ENCODE data around the gene PTPN9.

PTPN9 gene

GRCh38 chr15:75468913-75469598, 110.1 kb downstream of the PTPN9 start:
- no peak for TF ChIP-seq CTCF (IDR thresholded peaks at IDR 0.05; ENCODE audit: insufficient read depth, low read length, poor library complexity, severe bottlenecking)
- Histone ChIP-seq H3K4me3 (replicated peaks; ENCODE audit: low read depth, low read length) (no peak overlapping the region), H3K27me3 (replicated peaks; ENCODE audit: control insufficient read depth, insufficient read depth, low read length) (no peaks in the 10 kb centered on the region), H3K36me3 (ENCODE audit: control insufficient read depth, insufficient read depth, low read length) (peaks cover 35% of the 10 kb centered on the region)
- no peak for DNase-seq (ENCODE audit: extremely low read depth, insufficient read length)

DNA sequence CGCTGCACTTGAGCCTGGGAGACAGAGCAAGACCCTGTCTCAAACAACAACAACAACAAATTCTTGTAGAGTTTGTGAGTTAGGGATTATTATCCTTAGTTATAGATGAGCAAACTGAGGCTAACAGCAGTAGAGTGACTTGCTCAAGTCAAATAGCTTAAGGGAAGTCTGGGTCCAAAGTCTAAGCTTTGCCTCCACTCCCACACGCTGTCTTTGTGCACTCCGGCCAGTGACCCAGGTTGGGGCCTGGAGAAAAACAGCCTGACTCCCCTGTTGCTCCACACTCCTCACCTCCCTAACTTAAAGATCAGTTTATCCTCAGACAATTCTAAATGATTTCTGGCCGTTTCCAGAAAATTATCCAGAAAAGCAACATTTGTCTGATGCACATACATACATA, 118.5 kb downstream of the PTPN9 start:
- H3K4me3 ChIP-seq (replicated peaks; ENCODE audit: low read depth, low read length): no peak overlapping the region
- TF ChIP-seq CTCF (IDR thresholded peaks at IDR 0.05; ENCODE audit: insufficient read depth, low read length, poor library complexity, severe bottlenecking): no peak
- DNase-seq (ENCODE audit: extremely low read depth, insufficient read length): no peak

DNA sequence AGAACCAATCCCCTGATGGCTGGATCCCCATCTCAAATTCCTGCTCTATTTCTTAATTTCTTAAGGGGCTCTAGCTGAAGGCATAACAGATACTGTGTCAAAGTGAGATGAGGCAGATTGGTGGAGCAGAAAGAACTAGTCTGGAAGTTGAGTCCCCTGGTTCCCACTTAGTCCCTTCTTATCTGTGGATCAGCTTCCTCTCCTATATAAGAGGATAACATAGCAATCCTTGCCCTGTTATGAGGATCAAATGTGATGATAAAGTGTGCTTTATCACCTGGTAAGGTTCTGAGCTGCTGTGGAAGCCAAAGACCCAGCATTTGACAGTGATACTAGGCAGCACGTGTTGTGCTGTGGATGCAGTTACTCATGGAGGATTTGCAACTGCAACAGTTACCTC, 119.5 kb downstream of the PTPN9 start:
- Histone ChIP-seq H3K36me3 (ENCODE audit: control insufficient read depth, insufficient read depth, low read length) (no peaks in the 10 kb centered on the region), H3K4me3 (replicated peaks; ENCODE audit: low read depth, low read length) (no peak overlapping the region), H3K27me3 (replicated peaks; ENCODE audit: control insufficient read depth, insufficient read depth, low read length) (no peaks in the 10 kb centered on the region)
- no peak for DNase-seq (ENCODE audit: extremely low read depth, insufficient read length)
- no peak for TF ChIP-seq CTCF (IDR thresholded peaks at IDR 0.05; ENCODE audit: insufficient read depth, low read length, poor library complexity, severe bottlenecking)

More for the DNA sequence above, 118.5 kb downstream of the PTPN9 start:
- H3K36me3 ChIP-seq (ENCODE audit: control insufficient read depth, insufficient read depth, low read length): no peaks in the 10 kb centered on the region
- no peaks in the 10 kb centered on the region for H3K27me3 ChIP-seq (replicated peaks; ENCODE audit: control insufficient read depth, insufficient read depth, low read length)

- Histone ChIP-seq H3K36me3 (ENCODE audit: control insufficient read depth, insufficient read depth, low read length) (no peaks in the 10 kb centered on the region), H3K4me3 (replicated peaks; ENCODE audit: low read depth, low read length) (no peak overlapping the region), H3K27me3 (replicated peaks; ENCODE audit: control insufficient read depth, insufficient read depth, low read length) (no peaks in the 10 kb centered on the region)
- TF ChIP-seq CTCF (IDR thresholded peaks at IDR 0.05; ENCODE audit: insufficient read depth, low read length, poor library complexity, severe bottlenecking): no peak
- no peak for DNase-seq (ENCODE audit: extremely low read depth, insufficient read length)
These were observed 122.4 kb downstream of the PTPN9 start for GRCh38 chr15:75456710-75457109.

DNA sequence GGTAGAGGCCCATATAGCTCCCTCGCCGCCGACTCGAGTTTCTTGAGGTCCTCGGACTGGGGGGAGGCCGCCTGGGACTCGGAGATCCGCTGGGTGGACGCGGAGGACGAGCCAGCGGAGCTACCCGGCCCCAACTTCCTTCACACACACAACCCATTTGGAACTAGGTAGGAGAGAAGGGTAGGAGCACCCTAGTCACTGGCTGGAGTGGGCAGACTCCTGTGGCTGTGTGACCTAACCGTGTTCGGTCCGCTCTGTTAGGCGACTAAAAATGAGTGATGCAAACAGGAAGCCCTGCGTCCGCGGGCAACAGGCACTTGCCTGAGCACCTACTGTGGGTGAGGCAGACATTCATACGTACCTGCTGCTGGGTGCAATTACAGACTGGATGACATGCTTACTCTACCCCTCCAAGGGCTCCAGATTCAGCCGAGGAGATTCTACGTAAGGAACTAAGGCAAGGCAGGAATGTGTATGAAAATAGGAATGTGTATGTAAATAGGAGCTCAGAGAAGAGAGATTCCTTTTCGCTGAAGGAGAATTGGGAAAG, 123.1 kb downstream of the PTPN9 start:
- Histone ChIP-seq H3K36me3 (ENCODE audit: control insufficient read depth, insufficient read depth, low read length) (no peaks in the 10 kb centered on the region), H3K27me3 (replicated peaks; ENCODE audit: control insufficient read depth, insufficient read depth, low read length) (no peaks in the 10 kb centered on the region), H3K4me3 (replicated peaks; ENCODE audit: low read depth, low read length) (peak overlapping the region; percentile 93)
- TF ChIP-seq CTCF (IDR thresholded peaks at IDR 0.05; ENCODE audit: insufficient read depth, low read length, poor library complexity, severe bottlenecking): no peak
- no peak for DNase-seq (ENCODE audit: extremely low read depth, insufficient read length)
